ENCODE data around the gene ASB7. TPM values are rescaled to one million over a fixed set of nuclear protein-coding genes. Genes with fewer than 3 reads are reported as not detected.

Gene ASB7, protein sequence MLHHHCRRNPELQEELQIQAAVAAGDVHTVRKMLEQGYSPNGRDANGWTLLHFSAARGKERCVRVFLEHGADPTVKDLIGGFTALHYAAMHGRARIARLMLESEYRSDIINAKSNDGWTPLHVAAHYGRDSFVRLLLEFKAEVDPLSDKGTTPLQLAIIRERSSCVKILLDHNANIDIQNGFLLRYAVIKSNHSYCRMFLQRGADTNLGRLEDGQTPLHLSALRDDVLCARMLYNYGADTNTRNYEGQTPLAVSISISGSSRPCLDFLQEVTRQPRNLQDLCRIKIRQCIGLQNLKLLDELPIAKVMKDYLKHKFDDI
- 11.5 to 13.4 TPM (median 12.9 TPM) in 3 replicates for total RNA-seq (2021)
- percentile 82 among the genes with signal in this experiment for Bru-seq, nascent RNA
- long read RNA-seq, experiment 1, full-length matches to known transcripts: 52 of 69 reads
- long read RNA-seq, experiment 1, partial matches to known transcripts: 14 of 69 reads
- long read RNA-seq, experiment 1, other reads (novel, unspliced or antisense): 3 of 69 reads
- long read RNA-seq, experiment 2, full-length matches to known transcripts: 10 of 24 reads
- long read RNA-seq, experiment 2, partial matches to known transcripts: 14 of 24 reads
- long read RNA-seq, experiment 2, other reads (novel, unspliced or antisense): 0 of 24 reads
- long read RNA-seq, experiment 3, partial matches to known transcripts: 0 of 4 reads
- long read RNA-seq, experiment 3, other reads (novel, unspliced or antisense): 0 of 4 reads

DNA sequence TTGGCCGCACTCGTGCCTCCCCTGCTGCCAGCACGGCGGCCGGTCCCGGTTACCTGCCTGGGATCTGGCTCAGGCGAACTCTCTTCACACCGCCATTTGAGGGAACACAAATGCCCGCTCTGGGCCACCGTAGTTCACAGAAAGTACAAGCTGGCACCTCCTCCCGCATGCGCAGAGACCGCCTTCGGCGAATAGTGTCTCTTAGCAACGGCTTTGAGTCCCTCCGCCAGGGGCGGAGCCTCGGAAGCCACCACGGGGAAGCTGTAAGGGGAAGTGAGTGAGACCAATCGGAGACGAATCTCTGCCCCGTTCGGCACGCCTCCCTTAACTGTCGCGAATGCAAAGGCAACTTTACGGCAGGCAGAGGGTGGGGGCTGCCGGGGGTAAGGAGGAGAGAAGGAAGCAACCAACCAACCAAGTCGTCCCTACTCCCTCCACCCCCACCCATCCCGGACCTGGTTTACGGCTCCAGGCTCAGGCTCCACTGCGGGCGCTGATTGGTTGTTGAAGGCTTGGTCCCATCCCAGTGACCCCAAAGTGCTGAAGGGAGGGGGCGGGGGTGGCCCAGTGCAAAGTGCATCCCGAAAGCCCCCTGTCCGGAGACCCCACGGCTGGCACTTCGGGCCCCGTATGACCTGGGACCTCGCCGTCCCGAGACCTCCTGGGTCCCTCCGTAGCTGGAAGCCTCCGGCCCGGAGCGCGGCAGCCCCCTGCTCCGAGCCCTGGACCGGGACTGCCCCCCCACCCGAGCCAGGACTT, at the start of gene ASB7, which contains the start of gene LINS1:
ASB7 (plus strand) TSS at position 526 of the 759 bp plus-strand sequence. CDS start 9,628 bp downstream, outside the sequence.
LINS1 (minus strand) TSS at position 121 of the 759 bp plus-strand sequence. CDS start 21,342 bp downstream, outside the sequence.
- no peaks in the 10 kb centered on the region for H3K27me3 Mint-ChIP-seq (ENCODE audit: low read depth)
- ChIA-PET CTCF (interaction anchor here (0.9 to 2.7 kb wide), 9 partner anchors 31 to 406 kb away, joined by 3 to 37 read pairs (median 4); partner anchors contain the start of gene ADAMTS17), POLR2A (interaction anchor here (0.7 to 1.1 kb wide), 2 partner anchors 252 to 276 kb away, joined by 3 to 4 read pairs; no protein-coding TSS in a partner anchor)
- ATAC-seq (peak; percentile 93), DNase-seq (ENCODE audit: low spot score) (peak; percentile 99)
- H3K4me3 Mint-ChIP-seq: no peak within 1 kb of the TSS
- H3K9me3 Mint-ChIP-seq: no peaks in the 10 kb centered on the region
- H3K36me3 Mint-ChIP-seq: peaks cover 15% of the 10 kb centered on the region; the same call in 1 of the 2 replicates
- H3K27ac Mint-ChIP-seq: peak within 1 kb of the TSS; percentile 90
- H3K4me1 Mint-ChIP-seq: peaks cover 8% of the 10 kb centered on the region
- TF ChIP-seq TEAD1 (CRISPR knock-in tag; IDR thresholded peaks at IDR 0.05) (no peak; the same call in 1 of the 2 replicates), ESRRA (CRISPR knock-in tag; IDR thresholded peaks at IDR 0.05; ENCODE audit: borderline replicate concordance) (no peak), OVOL2 (CRISPR knock-in tag; IDR thresholded peaks at IDR 0.05; ENCODE audit: borderline replicate concordance) (no peak), FOXP1 (CRISPR knock-in tag; IDR thresholded peaks at IDR 0.05; ENCODE audit: borderline replicate concordance) (no peak), ZNF232 (CRISPR knock-in tag; IDR thresholded peaks at IDR 0.05) (0 out of 2 replicates have a peak, but pooled peaks have one; percentile 39), ZNF396 (CRISPR knock-in tag; IDR thresholded peaks at IDR 0.05; ENCODE audit: borderline replicate concordance) (no peak), ZNF512 (CRISPR knock-in tag; IDR thresholded peaks at IDR 0.05; ENCODE audit: borderline replicate concordance) (no peak), IRF2 (CRISPR knock-in tag; IDR thresholded peaks at IDR 0.05; ENCODE audit: borderline replicate concordance, low read depth) (no peak), ELF4 (CRISPR knock-in tag; IDR thresholded peaks at IDR 0.05; ENCODE audit: low read depth) (no peak), SOX15 (CRISPR knock-in tag; IDR thresholded peaks at IDR 0.05) (no peak), ZNF121 (CRISPR knock-in tag; IDR thresholded peaks at IDR 0.05) (no peak), HMGA2 (CRISPR knock-in tag; IDR thresholded peaks at IDR 0.05) (no peak), ATF6 (CRISPR knock-in tag; IDR thresholded peaks at IDR 0.05) (no peak), SMAD4 (CRISPR knock-in tag; IDR thresholded peaks at IDR 0.05) (no peak), ZNF671 (CRISPR knock-in tag; IDR thresholded peaks at IDR 0.05) (no peak), RORB (CRISPR knock-in tag; IDR thresholded peaks at IDR 0.05) (no peak), NFYB (CRISPR knock-in tag; conservative IDR thresholded peaks at IDR 0.05; ENCODE audit: low read depth) (peak; percentile 73), GABPB1 (CRISPR knock-in tag; IDR thresholded peaks at IDR 0.05) (no peak)
- TF ChIP-seq, protein P1, sequence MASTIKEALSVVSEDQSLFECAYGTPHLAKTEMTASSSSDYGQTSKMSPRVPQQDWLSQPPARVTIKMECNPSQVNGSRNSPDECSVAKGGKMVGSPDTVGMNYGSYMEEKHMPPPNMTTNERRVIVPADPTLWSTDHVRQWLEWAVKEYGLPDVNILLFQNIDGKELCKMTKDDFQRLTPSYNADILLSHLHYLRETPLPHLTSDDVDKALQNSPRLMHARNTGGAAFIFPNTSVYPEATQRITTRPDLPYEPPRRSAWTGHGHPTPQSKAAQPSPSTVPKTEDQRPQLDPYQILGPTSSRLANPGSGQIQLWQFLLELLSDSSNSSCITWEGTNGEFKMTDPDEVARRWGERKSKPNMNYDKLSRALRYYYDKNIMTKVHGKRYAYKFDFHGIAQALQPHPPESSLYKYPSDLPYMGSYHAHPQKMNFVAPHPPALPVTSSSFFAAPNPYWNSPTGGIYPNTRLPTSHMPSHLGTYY (CRISPR knock-in tag; IDR thresholded peaks at IDR 0.05): no peak
- TF ChIP-seq, protein P2, sequence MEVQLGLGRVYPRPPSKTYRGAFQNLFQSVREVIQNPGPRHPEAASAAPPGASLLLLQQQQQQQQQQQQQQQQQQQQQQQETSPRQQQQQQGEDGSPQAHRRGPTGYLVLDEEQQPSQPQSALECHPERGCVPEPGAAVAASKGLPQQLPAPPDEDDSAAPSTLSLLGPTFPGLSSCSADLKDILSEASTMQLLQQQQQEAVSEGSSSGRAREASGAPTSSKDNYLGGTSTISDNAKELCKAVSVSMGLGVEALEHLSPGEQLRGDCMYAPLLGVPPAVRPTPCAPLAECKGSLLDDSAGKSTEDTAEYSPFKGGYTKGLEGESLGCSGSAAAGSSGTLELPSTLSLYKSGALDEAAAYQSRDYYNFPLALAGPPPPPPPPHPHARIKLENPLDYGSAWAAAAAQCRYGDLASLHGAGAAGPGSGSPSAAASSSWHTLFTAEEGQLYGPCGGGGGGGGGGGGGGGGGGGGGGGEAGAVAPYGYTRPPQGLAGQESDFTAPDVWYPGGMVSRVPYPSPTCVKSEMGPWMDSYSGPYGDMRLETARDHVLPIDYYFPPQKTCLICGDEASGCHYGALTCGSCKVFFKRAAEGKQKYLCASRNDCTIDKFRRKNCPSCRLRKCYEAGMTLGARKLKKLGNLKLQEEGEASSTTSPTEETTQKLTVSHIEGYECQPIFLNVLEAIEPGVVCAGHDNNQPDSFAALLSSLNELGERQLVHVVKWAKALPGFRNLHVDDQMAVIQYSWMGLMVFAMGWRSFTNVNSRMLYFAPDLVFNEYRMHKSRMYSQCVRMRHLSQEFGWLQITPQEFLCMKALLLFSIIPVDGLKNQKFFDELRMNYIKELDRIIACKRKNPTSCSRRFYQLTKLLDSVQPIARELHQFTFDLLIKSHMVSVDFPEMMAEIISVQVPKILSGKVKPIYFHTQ (CRISPR knock-in tag; IDR thresholded peaks at IDR 0.05): no peak
- TF ChIP-seq, protein P3, sequence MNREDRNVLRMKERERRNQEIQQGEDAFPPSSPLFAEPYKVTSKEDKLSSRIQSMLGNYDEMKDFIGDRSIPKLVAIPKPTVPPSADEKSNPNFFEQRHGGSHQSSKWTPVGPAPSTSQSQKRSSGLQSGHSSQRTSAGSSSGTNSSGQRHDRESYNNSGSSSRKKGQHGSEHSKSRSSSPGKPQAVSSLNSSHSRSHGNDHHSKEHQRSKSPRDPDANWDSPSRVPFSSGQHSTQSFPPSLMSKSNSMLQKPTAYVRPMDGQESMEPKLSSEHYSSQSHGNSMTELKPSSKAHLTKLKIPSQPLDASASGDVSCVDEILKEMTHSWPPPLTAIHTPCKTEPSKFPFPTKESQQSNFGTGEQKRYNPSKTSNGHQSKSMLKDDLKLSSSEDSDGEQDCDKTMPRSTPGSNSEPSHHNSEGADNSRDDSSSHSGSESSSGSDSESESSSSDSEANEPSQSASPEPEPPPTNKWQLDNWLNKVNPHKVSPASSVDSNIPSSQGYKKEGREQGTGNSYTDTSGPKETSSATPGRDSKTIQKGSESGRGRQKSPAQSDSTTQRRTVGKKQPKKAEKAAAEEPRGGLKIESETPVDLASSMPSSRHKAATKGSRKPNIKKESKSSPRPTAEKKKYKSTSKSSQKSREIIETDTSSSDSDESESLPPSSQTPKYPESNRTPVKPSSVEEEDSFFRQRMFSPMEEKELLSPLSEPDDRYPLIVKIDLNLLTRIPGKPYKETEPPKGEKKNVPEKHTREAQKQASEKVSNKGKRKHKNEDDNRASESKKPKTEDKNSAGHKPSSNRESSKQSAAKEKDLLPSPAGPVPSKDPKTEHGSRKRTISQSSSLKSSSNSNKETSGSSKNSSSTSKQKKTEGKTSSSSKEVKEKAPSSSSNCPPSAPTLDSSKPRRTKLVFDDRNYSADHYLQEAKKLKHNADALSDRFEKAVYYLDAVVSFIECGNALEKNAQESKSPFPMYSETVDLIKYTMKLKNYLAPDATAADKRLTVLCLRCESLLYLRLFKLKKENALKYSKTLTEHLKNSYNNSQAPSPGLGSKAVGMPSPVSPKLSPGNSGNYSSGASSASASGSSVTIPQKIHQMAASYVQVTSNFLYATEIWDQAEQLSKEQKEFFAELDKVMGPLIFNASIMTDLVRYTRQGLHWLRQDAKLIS (CRISPR knock-in tag; IDR thresholded peaks at IDR 0.05; ENCODE audit: borderline replicate concordance): no peak

All from WTC11 (cell line).